Measurements from ENCODE around the gene ST8SIA6.

ST8SIA6 gene

GRCh38 chr10:17383801-17384555 is 70.4 kb downstream of the ST8SIA6 start:
- DNase-seq, result no peak

- DNase-seq, result no peak
Observed at GRCh38 chr10:17381502-17382142, 72.8 kb downstream of the ST8SIA6 start.

GRCh38 chr10:17380888-17381287 is 73.5 kb downstream of the ST8SIA6 start:
- no peak for DNase-seq

GRCh38 chr10:17380016-17380415 is 74.4 kb downstream of the ST8SIA6 start:
- no peak for DNase-seq

- no peak for DNase-seq
Observed at GRCh38 chr10:17379151-17379690, 75.2 kb downstream of the ST8SIA6 start.

GRCh38 chr10:17375936-17376584 is 78.3 kb downstream of the ST8SIA6 start:
- DNase-seq, result no peak

GRCh38 chr10:17368708-17369272 is 85.6 kb downstream of the ST8SIA6 start:
- no peak for DNase-seq

- DNase-seq, result no peak
Observed at GRCh38 chr10:17366705-17367104, 87.7 kb downstream of the ST8SIA6 start.

- no peak for DNase-seq
Observed at GRCh38 chr10:17365402-17365801, 89.0 kb downstream of the ST8SIA6 start.

GRCh38 chr10:17358461-17358860 is 95.9 kb downstream of the ST8SIA6 start:
- no peak for DNase-seq

GRCh38 chr10:17357781-17358180 is 96.6 kb downstream of the ST8SIA6 start:
- no peak for DNase-seq

GRCh38 chr10:17356820-17357219 is 97.6 kb downstream of the ST8SIA6 start:
- DNase-seq, result no peak

GRCh38 chr10:17354781-17355180 is 99.6 kb downstream of the ST8SIA6 start:
- no peak for DNase-seq

- DNase-seq, result no peak
Observed at GRCh38 chr10:17353568-17354300, 100.7 kb downstream of the ST8SIA6 start.

GRCh38 chr10:17352583-17352982 is 101.8 kb downstream of the ST8SIA6 start:
- DNase-seq, result no peak

GRCh38 chr10:17351506-17351905 is 102.9 kb downstream of the ST8SIA6 start:
- DNase-seq, result no peak

- no peak for DNase-seq
Observed at GRCh38 chr10:17349717-17350116, 104.7 kb downstream of the ST8SIA6 start.

- DNase-seq, result no peak
Observed at GRCh38 chr10:17348501-17349349, 105.7 kb downstream of the ST8SIA6 start.

- DNase-seq, result no peak
Observed at GRCh38 chr10:17348011-17348500, 106.3 kb downstream of the ST8SIA6 start.

GRCh38 chr10:17344206-17344605 is 110.2 kb downstream of the ST8SIA6 start:
- DNase-seq, result no peak

- DNase-seq, result no peak
Observed at GRCh38 chr10:17343118-17343517, 111.3 kb downstream of the ST8SIA6 start.
